Fibroblast of upper back skin (primary cell): ENCODE data around the gene OPN5.
"Not testable (repeated sequence)": the region's sequence is repeated elsewhere in the genome, so short reads cannot be mapped to it uniquely, and the experiment has no call there.

Source experiments
- DNase-seq: peaks from one replicate; pipeline ENCODE4 v3.0.0-alpha.2; 2013

Gene OPN5, protein sequence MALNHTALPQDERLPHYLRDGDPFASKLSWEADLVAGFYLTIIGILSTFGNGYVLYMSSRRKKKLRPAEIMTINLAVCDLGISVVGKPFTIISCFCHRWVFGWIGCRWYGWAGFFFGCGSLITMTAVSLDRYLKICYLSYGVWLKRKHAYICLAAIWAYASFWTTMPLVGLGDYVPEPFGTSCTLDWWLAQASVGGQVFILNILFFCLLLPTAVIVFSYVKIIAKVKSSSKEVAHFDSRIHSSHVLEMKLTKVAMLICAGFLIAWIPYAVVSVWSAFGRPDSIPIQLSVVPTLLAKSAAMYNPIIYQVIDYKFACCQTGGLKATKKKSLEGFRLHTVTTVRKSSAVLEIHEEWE

DNA sequence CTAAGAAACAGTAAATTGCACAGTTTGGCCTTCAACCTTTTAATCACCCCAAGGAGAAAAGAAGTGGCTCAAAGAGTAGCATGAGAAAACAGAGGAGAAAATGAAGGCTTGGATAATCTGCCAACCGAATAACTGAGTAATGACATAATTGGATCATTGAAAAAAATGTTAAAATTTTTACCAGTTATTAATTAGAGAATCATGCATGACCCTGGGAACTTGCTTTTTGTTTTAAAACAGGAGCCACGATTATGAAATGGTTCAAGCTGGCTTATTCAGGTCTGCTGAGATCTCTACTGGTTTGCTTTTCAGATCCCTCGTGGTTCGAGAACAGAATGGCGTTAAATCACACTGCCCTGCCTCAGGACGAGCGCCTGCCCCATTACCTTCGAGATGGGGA is at the start of gene OPN5:
TSS of gene OPN5 (plus strand) at position 301 of the 400 bp plus-strand sequence. CDS start at position 336, 35 bp downstream.
- no peak for DNase-seq

GRCh38 chr6:47733879-47734558 is 47.8 kb upstream of the OPN5 start:
- peak; percentile 6 for DNase-seq

DNA sequence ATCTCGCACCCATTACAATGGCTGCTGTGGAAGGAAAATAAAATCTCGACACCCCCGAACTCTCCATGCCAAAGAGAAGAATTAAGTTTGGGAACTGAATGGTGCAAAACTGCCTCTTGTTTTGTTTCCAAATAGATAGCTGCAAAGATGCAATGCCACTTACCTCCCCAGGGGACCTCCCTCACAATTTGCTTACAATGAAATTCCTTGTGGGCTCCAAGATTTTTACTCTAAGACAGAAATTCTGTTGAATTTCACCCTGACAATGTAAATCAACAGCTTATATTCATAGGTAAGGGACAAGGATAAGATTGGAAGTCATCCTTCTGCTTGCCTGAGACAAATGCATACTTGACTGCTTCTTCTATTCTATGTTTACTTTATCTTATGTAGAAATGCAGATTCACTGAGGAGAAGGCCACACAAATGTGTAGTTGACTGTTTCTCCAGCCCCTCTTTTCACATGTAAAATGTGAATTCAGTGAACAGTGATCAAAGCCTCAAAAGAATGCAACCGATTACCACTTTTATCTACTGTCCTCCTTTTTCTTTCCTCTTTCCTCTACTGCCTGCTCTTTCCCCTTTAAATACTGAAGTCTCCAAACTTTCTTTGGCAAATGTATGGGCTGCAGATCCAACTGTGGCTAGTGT is 46.9 kb upstream of the OPN5 start:
- DNase-seq = no peak

GRCh38 chr6:47736083-47736700 is 45.6 kb upstream of the OPN5 start:
- no peak for DNase-seq

GRCh38 chr6:47737406-47737805 is 44.4 kb upstream of the OPN5 start:
- DNase-seq = no peak

GRCh38 chr6:47740714-47741113 is 41.1 kb upstream of the OPN5 start:
- DNase-seq = no peak

GRCh38 chr6:47741807-47742206 is 40.0 kb upstream of the OPN5 start:
- DNase-seq = peak; percentile 15

DNA sequence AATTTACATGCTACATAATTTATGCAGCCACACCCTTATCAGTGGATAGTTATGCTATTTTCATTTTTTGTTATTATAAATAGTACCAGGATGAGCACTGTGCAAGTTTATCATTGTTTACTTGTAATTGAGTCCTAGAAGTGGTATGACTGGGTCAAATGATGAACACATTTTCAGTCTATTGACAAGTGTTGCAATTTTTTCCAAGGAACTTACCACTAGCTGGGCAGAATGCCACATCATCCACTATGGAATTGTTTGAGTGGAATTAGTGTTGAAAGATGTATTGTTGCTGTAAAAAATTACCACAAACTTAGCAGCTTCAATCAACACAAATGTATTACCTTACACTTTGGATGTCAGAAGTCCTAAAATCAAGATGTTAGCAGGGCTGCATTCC is 38.1 kb upstream of the OPN5 start:
- peak; percentile 57 for DNase-seq

DNA sequence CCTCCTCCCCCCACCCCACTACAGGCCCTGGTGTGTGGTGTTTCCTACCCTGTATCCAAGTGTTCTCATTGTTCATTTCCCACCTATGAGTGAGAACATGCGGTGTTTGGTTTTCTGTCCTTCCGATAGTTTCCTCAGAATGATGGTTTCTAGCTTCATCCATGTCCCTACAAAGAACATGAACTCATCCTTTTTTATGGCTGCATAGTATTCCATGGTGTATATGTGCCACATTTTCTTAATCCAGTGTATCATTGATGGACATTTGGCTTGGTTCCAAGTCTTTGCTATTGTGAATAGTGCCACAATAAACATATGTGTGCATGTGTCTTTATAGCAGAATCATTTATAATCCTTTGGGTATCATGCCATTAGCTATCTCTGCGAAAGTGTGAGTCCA is 36.6 kb upstream of the OPN5 start:
- not testable (repeated sequence) for DNase-seq

DNA sequence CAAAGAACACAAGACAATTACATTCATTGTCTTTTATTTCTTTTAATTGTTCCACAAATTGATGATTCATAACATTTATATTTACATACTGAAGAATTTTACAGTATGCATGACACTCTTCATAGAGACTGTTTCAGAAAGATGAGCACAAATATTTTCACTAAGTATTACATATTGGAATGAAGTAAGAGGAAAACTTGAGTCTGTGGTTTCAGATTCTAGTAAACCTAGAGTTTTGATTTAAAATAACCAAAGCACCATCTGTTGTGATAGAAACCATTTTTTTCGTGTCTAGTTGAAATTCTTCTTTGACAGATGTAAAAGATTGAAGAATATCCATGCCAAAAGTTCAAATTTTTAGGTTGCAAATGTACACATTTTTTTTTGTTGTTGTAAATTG is 32.1 kb upstream of the OPN5 start:
- DNase-seq = no peak

DNA sequence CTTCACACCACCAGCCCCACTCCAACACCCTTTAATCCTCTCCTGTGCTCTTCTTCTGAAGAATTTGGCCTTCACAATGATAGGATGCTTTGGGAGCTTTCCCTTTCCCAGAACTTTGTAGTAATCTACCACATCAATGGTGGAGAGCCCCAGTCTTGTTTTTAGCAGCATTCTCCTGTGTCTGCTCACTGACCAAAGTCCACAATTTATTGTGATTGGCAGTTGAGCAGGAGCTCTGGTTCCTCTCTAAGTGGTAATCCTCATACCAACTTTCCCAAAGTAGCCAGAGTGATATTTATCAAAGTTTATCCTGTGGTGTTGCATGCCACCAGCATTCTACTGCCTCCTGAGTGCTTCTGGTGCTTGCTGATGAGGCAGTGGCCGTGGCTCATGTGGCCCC is 29.0 kb upstream of the OPN5 start:
- no peak for DNase-seq

- no peak for DNase-seq
Observed at GRCh38 chr6:47759364-47759763, 22.5 kb upstream of the OPN5 start.

DNA sequence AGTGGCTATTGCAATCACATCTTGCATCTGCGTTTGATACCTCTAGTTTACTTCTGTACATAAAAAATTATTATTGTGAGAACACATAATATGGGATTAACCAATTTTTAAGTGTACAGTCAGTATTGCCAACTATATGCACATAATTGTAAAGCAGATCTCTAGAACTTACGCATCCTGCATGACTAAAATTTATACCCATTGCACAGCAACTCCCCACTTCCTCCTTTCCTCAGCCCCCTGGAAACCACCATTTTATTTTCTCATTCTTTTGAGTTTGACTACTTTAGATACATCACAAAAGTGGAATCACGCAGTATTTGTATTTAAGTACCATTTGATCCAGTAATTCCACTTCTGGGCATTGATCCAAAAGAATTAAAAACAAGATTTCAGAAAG is 19.3 kb upstream of the OPN5 start:
- DNase-seq = no peak

GRCh38 chr6:47766445-47766844 is 15.4 kb upstream of the OPN5 start:
- no peak for DNase-seq

- DNase-seq = no peak
Observed at GRCh38 chr6:47767102-47767501, 14.7 kb upstream of the OPN5 start.

DNA sequence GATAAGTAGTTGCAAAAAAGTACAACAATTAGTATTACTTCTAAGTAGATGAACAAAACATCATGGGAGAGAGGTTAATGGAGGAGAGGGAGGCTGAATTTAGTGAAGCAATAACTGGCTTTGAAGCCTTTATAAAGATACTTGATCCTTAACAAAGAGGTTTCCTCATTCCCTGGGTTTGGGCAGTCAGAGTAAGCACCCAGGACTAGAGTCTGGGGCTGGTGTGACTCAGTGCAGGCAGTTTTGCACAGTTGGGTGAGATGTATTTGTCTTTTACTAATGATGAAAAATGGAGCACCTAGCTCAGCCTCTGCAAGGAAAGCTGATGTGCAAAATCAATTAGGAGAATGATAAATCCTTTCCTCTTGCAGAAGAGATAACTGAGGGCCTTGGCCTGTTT is 11.8 kb upstream of the OPN5 start:
- DNase-seq = no peak

GRCh38 chr6:47772359-47772758 is 9.5 kb upstream of the OPN5 start:
- DNase-seq = no peak

GRCh38 chr6:47773005-47773404 is 8.8 kb upstream of the OPN5 start:
- no peak for DNase-seq

GRCh38 chr6:47780510-47781356 is 1.1 kb upstream of the OPN5 start:
- DNase-seq = peak; percentile 65

GRCh38 chr6:47785182-47785581 is 3.4 kb downstream of the OPN5 start:
- no peak for DNase-seq

DNA sequence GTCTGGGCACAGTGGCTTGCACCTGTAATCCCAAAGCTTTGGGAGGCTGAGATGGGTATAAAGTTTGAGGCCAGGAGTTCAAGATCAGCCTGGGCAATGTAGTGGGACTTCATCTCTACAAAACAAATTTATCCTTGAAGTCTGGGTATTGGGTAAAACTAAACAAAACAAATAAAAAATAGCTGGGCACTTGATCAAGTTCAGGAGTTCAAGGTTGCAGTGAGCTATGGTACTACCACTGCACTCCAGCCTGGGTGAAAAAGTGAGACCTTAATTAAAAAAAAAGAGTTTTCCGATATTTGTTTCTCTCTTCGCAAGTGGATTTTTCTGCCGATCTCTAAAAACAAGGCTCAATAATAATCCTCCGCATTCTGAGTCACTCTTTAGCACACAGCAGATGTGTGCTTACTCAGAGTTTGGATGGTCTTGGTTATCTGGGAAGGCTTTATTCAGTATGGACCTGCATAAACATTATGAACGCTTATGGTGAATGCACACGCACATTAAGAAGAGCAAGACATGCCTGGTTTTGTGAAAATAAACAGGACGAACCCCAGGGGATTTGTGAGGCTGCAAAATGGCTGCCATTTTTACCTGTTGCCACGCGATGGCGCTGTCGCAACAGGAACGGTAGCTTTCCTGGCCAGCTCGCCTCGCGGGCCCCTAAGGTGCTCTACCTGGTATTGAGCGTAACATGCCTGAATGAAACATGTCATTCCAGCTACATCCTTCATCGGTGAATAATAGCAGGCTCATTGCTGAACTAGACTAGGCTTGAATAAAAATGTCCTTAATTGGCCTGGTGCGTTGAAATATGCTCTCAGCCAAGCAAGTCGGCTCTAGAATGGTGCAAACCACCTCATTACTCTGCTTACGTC is 6.0 kb downstream of the OPN5 start:
- DNase-seq = peak; percentile 37

DNA sequence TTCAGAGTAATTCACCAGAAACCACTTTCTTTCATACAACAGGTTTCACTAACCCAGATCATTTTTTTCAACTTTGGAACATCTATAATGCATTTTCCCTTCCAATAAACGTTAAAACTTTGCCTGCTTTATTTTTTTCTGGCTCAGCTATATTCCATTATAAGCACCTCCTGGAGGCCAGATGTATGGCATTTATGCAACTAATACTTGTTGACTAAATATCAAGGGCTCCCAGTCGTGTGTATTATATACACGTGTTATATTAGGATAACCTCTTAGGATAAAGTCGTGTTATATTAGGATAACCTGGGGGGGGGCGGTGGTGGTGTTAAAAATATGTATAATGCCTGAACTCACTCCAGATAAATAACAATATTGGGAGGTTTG is 6.7 kb downstream of the OPN5 start:
- no peak for DNase-seq
